Stimulated activated naive CD4-positive, alpha-beta T cell treated with Interleukin-2 at 50 U/mL for 16 hours (primary cell): ENCODE results near the gene SSX5.
"Not testable (repeated sequence)": the region's sequence is repeated elsewhere in the genome, so short reads cannot be mapped to it uniquely, and the experiment has no call there.

Experiments used
- DNase-seq: peaks from one replicate; lab custom pipeline; 2025; lab: John Stamatoyannopoulos, UW

Gene SSX5

DNA sequence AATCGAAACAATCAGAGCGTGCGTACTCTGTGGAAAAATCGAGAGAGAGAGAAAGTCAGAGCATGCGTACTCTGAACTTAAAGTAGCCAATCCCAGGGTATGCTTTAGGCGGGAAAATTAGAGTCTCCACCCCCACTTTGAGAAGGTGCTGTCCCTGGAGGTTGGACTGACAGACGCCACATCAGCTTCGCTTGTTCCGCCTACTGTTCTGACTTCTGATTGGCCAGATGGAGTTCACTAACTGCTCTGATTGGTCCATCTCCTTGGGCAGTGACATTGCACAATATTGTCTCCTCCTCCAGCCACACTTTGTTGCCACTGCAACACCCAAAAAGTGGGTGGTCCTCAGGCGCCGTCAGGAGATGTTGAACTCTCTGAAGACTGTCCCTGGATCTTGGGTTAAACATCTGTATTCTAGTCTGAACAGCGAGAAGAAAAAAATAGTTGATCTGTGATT is at the start of gene SSX5:
TSS of gene SSX5 (minus strand) at position 51 of the 457 bp plus-strand sequence. CDS start 1,437 bp downstream, outside the sequence.
- DNase-seq, result no peak

DNA sequence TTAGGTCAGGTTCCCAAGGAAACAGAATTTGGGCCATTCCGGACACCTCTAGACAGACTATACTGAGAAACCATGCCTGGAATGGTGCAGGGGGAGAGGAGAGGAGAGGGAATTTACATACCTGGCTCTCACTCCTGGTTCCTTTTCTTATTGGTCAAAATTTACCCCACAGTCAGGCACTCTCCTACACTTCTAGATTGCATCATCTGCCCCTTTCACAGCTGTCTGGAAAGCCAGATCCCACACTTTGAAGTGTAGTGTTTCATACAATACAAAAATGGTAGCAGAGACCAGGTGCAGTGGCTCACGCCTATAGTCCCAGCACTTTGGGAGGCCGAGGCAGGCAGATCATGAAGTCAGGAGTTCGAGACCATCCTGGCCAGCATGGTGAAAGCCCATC is 27.6 kb upstream of the SSX5 start:
- not testable (repeated sequence) for DNase-seq

- not testable (repeated sequence) for DNase-seq
Observed at GRCh38 chrX:48214341-48214740, 17.7 kb upstream of the SSX5 start.

DNA sequence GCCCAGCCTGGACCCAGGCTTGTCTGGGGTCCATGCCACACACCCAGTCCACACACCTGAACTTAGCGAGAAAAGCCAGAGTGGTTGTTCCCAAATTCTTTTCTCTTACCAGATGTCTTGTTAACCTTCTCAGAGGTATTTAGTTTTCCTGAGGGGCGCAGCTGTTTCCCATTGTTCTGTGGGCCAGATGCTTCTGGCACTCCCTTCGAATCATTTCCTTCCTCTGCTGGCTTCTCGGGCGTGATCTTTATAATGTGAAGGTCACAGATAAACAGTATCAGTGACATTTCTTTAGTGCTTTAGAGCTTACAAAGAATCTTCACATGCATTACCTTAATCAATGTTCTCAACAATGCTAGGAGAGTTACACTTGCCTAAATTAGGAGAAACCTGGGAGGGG is 6.6 kb downstream of the SSX5 start:
- not testable (repeated sequence) for DNase-seq

DNA sequence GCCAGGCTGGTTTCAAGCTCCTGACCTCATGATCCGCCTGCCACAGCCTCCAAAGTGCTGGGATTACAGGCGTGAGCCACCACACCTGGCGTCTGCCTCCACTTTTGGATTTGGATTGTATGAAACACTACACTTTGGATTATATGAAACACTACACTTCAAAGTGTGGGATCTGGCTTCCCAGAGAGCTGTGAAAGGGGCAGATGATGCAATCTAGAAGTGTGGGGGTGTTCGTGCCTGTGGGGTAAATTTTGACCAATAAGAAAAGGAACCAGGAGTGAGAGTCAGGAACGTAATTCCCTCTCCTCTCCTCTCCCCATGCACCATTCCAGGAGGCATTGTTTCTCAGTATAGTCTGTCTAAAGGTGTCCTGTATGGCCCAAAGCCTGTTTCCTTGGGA is 14.7 kb downstream of the SSX5 start:
- DNase-seq, result not testable (repeated sequence)

DNA sequence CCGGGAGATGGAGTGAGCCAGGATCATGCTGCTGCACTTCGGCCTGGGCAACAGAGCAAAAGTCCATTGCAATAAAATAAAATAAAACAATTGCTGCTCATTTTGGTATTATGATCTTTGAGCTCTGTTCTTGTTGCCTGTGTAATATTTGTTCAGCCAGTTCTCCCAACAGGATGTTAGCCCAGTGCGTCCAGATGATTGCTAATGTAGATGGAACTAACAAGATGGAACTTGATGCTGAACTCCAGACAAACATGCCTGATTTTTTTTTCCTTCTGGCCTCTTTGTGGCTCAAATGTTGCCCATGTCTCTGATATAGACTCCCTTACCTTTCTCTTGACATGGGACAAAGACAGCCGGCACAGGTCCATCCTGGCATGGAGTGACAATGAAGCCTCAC is 15.8 kb downstream of the SSX5 start:
- no peak for DNase-seq

GRCh38 chrX:48179691-48180090 is 16.9 kb downstream of the SSX5 start:
- no peak for DNase-seq

GRCh38 chrX:48166322-48166721 is 30.3 kb downstream of the SSX5 start:
- DNase-seq, result not testable (repeated sequence)

DNA sequence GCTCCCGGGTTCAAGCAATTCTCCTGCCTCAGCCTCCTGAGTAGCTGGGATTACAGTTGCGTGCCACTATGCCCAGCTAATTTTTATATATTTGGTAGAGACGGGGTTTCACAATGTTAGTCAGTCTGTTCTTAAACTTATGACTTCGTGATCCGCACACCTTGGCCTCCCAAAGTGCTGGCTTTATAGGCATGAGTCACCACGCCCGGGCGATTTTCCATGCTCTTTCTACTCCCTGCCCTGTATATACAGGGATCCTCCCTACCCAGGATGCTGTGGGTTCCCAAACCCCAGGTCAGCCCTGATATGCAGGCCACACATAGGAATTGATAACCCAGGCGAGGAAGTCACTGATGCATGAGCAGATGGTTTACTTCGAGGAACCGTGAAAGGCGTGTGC is 31.4 kb downstream of the SSX5 start:
- DNase-seq, result no peak

DNA sequence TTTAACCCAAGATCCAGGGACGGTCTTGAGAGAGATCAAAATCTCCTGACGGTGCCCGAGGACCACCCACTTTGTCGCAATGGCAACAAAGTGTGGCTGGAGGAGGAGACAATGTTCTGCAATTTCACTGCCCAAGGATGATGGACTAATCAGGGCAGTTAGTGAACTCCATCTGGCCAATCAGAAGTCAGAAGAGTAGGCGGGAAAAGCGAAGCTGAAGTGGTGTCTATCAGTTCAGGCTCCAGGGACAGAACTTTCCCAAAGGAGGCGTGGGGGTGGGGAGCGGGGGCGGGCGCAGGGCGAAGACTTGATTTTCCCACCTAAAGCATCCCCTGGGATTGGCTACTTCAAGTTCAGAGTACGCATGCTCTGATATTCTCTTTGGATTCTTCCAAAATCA is 40.6 kb downstream of the SSX5 start:
- DNase-seq, result no peak

DNA sequence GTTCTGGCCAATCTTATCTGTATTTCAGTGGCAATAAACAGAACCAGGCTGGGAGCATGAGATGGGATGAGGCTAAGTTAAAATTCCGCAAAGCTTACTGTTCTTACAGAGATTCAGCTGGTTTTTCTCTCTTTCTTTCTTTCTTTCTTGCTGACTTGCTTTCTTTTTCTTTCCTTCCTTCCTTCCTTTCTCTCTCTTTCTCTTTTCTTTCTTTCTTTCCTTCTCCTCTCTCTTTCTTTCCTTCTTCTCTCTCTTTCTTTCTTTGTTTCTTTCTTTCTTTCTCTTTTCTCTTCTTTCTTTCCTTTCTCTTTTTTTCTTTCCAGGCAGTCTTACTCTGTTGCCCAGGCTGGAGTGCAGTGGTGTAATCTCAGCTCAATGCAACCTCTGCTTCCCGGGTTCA is 41.8 kb downstream of the SSX5 start:
- DNase-seq, result no peak

- no peak for DNase-seq
Observed at GRCh38 chrX:48153769-48154168, 42.8 kb downstream of the SSX5 start.

DNA sequence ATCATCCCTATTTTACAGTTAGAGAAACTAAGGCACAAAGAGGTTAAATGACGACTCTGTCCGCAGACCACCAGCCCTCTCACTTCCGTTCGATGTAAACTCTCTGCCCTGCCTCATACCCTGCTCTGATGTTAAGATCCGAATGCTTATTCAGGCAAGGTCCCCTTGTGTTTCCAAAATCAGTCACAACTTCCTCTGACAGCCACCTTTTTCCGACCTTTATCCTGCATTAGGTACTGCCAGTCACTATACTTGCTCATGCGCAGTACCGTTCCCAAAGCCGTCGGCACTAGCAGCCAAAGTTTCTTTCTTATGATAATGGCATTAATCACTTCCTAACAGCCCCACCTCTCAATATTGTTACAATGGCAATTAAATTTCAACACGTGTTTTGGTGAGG is 53.9 kb downstream of the SSX5 start:
- DNase-seq, result peak; percentile 17

GRCh38 chrX:48141810-48142508 is 54.6 kb downstream of the SSX5 start:
- DNase-seq, result not testable (repeated sequence)

DNA sequence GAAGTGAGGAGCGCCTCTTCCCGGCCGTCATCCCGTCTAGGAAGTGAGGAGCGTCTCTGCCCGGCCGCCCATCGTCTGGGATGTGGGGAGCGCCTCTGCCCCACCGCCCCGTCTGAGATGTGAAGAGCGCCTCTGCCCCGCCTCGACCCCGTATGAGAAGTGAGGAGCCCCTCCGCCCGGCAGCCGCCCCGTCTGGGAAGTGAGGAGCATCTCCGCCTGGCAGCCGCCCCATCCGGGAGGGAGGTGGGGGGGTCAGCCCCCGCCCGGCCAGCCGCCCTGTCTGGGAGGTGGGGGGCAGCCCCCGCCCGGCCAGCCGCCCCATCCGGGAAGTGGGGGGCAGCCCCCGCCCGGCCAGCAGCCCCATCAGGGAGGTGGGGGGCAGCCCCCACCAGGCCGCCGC is 57.5 kb downstream of the SSX5 start:
- DNase-seq, result not testable (repeated sequence)
